GM21786 (cell line): ENCODE results near the gene EPHB1.

Experiments used
- ATAC-seq: cut with Tn5 transposase; IDR thresholded peaks from one replicate; pipeline ENCODE4 v1.9.1; 2021; ENCODE audit not compliant: unreplicated experiment

Gene EPHB1

GRCh38 chr3:134904776-134905646 is 110.0 kb downstream of the EPHB1 start:
- ATAC-seq = no peak

- no peak for ATAC-seq
These were observed 110.5 kb downstream of the EPHB1 start for GRCh38 chr3:134905647-134905935.

- ATAC-seq = no peak
These were observed 113.2 kb downstream of the EPHB1 start for GRCh38 chr3:134908271-134908670.

GRCh38 chr3:134910026-134910425 is 115.0 kb downstream of the EPHB1 start:
- no peak for ATAC-seq

- no peak for ATAC-seq
These were observed 116.8 kb downstream of the EPHB1 start for GRCh38 chr3:134911586-134912548.

- no peak for ATAC-seq
These were observed 121.4 kb downstream of the EPHB1 start for GRCh38 chr3:134916276-134916961.

- no peak for ATAC-seq
These were observed 122.6 kb downstream of the EPHB1 start for GRCh38 chr3:134917631-134918030.

- peak; percentile 98 for ATAC-seq
These were observed 123.4 kb downstream of the EPHB1 start for GRCh38 chr3:134918441-134918840.

GRCh38 chr3:134922101-134922500 is 127.0 kb downstream of the EPHB1 start:
- no peak for ATAC-seq

- ATAC-seq = no peak
These were observed 127.8 kb downstream of the EPHB1 start for GRCh38 chr3:134922866-134923265.

- ATAC-seq = no peak
These were observed 128.2 kb downstream of the EPHB1 start for GRCh38 chr3:134923286-134923685.

- ATAC-seq = no peak
These were observed 132.5 kb downstream of the EPHB1 start for GRCh38 chr3:134927599-134927998.

GRCh38 chr3:134928392-134928791 is 133.3 kb downstream of the EPHB1 start:
- ATAC-seq = no peak

GRCh38 chr3:134928819-134929218 is 133.8 kb downstream of the EPHB1 start:
- ATAC-seq = no peak

- peak; percentile 47 for ATAC-seq
These were observed 134.9 kb downstream of the EPHB1 start for GRCh38 chr3:134929976-134930375.

GRCh38 chr3:134931045-134931785 is 136.2 kb downstream of the EPHB1 start:
- no peak for ATAC-seq

- ATAC-seq = no peak
These were observed 137.0 kb downstream of the EPHB1 start for GRCh38 chr3:134932035-134932434.

- ATAC-seq = no peak
These were observed 138.9 kb downstream of the EPHB1 start for GRCh38 chr3:134933997-134934396.

- ATAC-seq = no peak
These were observed 139.9 kb downstream of the EPHB1 start for GRCh38 chr3:134934933-134935332.

- no peak for ATAC-seq
These were observed 142.4 kb downstream of the EPHB1 start for GRCh38 chr3:134937256-134938028.
